ENCODE results near the gene MAP2K7.

Gene MAP2K7

DNA sequence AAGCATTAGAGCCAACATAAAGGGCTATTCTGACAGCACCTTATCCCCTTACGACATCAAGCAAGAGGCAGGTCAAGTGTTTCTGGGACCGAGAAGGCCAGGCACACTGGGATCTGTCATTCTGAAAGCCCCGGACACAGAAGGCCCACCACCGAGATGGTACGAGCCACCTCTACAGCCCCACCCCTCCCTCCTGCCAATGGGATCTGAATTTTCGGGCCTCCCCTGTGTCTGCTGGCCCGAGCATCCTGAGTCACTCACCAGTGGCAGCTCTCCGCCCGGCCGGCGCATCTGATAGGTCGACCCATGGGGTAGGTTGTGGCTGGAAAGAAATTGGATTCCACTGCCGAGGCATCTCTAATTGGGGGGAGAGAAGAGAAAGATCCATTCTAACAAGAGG, 37.2 kb downstream of the MAP2K7 start:
- TF ChIP-seq, protein P1, sequence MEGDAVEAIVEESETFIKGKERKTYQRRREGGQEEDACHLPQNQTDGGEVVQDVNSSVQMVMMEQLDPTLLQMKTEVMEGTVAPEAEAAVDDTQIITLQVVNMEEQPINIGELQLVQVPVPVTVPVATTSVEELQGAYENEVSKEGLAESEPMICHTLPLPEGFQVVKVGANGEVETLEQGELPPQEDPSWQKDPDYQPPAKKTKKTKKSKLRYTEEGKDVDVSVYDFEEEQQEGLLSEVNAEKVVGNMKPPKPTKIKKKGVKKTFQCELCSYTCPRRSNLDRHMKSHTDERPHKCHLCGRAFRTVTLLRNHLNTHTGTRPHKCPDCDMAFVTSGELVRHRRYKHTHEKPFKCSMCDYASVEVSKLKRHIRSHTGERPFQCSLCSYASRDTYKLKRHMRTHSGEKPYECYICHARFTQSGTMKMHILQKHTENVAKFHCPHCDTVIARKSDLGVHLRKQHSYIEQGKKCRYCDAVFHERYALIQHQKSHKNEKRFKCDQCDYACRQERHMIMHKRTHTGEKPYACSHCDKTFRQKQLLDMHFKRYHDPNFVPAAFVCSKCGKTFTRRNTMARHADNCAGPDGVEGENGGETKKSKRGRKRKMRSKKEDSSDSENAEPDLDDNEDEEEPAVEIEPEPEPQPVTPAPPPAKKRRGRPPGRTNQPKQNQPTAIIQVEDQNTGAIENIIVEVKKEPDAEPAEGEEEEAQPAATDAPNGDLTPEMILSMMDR (IDR thresholded peaks at IDR 0.05; ENCODE audit: insufficient read depth, low read depth, low read length, missing control alignments), result no peak
- DNase-seq (ENCODE audit: low read depth), result no peak
- no peak overlapping the region for H3K4me3 ChIP-seq (ENCODE audit: low read length)

DNA sequence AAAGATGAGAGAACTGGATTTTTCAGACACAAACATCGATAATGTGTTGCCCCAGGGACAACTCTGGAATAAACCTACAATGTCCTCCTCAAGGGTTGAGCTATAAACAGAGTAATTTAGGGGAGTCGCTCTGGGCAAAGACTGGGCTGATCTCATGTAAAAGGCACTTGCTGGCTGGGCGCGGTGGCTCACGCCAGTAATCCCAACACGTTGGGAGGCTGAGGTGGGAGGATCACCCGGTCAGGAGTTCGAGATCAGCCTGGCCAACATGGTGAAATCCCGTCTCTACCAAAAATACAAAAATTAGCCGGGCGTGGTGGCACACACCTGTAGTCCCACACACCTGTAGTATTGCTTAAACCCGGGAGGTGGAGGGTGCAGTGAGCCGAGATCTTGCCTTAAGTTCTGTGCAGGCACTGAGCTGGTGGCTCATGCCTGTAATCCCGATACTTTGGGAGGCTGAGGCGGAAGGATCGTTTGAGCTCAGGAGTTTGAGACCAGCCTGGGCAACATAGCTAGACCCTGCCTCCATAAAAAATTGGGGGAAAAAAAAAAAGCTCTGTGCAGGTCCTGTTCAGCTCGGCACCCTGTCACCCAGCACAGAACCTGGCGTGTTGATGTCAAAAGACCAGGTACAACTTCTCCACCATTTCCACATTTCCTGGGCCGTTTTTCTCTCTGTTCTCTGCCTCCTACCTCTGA, 38.4 kb downstream of the MAP2K7 start:
- TF ChIP-seq, protein P1 (IDR thresholded peaks at IDR 0.05; ENCODE audit: insufficient read depth, low read depth, low read length, missing control alignments), result no peak
- H3K4me3 ChIP-seq (ENCODE audit: low read length), result peak overlapping the region; percentile 96
- no peak for DNase-seq (ENCODE audit: low read depth)

DNA sequence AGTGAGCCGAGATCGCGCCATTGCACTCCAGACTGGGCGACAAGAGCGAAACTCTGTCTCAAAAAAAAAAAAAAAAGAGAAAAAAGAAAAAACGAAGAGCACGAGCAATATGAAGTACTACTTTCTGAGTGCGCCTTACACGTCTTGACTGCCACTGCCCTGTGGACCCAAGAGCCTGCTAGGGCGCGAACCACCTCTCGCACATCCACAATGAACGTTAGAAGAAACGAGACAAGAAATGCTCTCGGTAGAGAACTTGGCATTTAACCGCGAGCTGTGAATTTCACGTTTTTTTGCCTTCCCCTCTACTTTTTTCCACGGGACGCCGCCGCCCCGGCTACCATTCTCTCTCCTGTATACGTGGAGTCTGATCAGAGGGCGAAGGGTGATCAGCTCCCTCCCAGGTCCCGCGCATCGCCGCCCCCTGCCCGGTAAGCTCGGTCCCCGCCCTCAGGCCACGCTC, 39.3 kb downstream of the MAP2K7 start:
- H3K4me3 ChIP-seq (ENCODE audit: low read length), result peak overlapping the region; percentile 96
- no peak for DNase-seq (ENCODE audit: low read depth)
- TF ChIP-seq, protein P1 (IDR thresholded peaks at IDR 0.05; ENCODE audit: insufficient read depth, low read depth, low read length, missing control alignments), result no peak

DNA sequence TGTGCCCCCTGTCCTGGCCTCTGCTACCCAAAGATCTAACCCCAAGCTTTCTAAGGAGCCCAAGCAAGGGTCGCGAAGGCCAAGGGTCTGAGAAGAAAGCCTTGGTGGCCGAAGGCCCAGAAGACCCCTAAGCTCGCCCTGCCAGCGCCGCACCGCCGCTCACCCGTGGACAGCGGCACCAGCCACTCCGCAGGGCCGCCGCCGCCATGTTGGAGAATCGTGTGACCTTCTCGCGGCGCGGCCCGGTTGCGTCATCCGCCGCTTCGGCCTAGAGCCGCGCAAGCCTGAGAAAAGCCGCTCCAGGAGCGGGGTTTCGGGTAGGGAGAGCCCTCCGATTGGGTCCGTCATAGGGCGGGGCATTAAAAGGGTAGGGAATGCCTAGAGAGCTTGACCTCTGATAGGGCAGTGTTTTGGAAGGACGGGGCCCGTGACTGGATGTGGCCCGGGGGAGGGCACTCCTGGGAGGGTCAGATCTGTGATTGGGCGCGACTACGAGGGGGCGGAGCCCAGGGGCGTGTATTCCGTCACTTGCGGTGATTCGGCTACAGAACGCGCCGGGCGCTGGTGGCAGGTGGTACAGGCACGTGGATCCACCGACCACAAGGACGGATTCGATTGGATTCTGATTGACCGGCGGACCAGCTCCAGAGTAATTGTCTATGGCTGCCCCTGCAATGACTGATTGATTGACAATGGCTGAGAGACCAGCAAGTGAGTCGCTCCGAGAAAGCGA, 39.9 kb downstream of the MAP2K7 start, which contains the start of gene TIMM44:
TSS of gene TIMM44 (minus strand) at position 223 of the 733 bp plus-strand sequence. CDS start at position 208, 15 bp downstream.
- TF ChIP-seq, protein P1 (IDR thresholded peaks at IDR 0.05; ENCODE audit: insufficient read depth, low read depth, low read length, missing control alignments), result no peak
- peak; percentile 100 for DNase-seq (ENCODE audit: low read depth)
- peak within 1 kb of the TSS; percentile 96 for H3K4me3 ChIP-seq (ENCODE audit: low read length)

DNA sequence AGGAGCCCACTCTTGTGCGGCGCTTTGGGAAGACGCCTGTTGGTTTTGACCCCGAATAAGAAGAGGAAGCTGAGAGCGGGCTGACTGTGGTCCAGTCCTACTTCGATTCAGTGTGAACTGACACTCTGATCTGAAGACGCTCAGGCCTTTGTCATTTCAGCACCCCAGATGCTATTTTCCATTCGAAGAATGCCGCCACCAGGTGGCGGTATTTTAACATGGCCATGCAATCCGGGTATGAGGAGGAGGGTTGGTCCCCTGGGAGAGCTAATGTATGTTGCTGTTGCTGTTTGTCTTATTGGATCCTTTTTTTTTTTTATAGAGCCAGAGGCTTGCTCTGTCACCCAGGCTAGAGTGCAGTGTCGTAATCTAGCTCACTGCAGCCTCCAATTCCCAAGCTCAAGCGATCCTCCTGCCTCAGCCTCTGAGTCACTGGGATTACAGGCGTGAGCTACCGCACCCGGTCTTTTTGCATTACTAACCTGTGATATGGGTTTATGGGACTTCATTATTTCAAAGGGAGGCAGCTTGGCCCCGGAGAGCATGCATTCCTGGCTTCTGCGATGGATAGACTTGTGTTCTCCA, 40.6 kb downstream of the MAP2K7 start:
- TF ChIP-seq, protein P1 (IDR thresholded peaks at IDR 0.05; ENCODE audit: insufficient read depth, low read depth, low read length, missing control alignments), result peak; percentile 83

DNA sequence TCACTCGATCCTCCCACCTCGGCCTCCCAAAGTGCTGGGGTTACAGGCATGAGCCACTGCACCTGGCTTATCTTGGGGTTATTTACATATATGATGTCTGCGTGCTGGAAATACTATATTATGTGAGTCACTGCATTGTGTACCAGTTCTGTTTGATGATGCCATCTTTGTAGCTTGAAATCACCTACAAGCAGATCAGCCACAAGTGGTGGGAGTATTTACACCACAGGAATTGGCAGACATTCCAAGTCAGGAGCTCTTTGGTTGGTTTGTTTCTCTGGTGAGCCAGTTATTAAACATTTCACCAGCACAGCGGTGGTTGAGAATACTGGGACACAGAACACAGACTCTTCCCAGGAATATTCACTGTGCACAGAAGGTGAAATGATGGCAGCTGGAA, 44.3 kb downstream of the MAP2K7 start:
- TF ChIP-seq, protein P1 (IDR thresholded peaks at IDR 0.05; ENCODE audit: insufficient read depth, low read depth, low read length, missing control alignments), result no peak
- peak; percentile 72 for DNase-seq (ENCODE audit: low read depth)
- no peak overlapping the region for H3K4me3 ChIP-seq (ENCODE audit: low read length)

More for the DNA sequence above, 40.6 kb downstream of the MAP2K7 start:
- peak; percentile 92 for DNase-seq (ENCODE audit: low read depth)
- H3K4me3 ChIP-seq (ENCODE audit: low read length), result peak overlapping the region; percentile 96

Measured in epithelial cell of esophagus (primary cell).